ENCODE results near the gene ELP6. TPM values are rescaled to one million over a fixed set of nuclear protein-coding genes. Genes with fewer than 3 reads are reported as not detected.
"Not testable (repeated sequence)": the region's sequence is repeated elsewhere in the genome, so short reads cannot be mapped to it uniquely, and the experiment has no call there.

ELP6 gene
- polyA plus RNA-seq, 2 of the 4 experiments (the other 2 are of a cell fraction) = 39.4 to 42.0 TPM

DNA sequence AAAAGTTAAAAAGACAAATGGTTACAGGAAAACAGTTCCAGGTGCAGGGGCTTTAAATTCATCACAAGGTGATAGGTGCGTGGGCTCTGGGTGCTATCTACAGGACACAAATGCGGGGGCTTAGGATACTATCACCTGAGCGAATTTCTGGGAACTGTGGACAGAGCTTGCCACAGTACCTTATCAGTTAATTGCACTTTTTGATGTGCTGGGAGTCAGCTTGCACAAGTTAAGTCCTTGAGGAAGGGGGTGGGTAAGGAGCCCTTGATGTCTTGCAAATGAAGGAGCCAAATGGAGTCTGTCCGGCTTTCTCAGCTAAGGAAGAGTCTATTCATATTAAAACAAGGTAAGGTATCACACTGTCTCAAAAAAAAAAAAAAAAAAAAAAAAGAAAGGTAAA lies 31.7 kb downstream of the ELP6 start:
- H3K4me3 ChIP-seq; H3K4me1 ChIP-seq; H3K4me2 ChIP-seq; H3K27ac ChIP-seq; H3K9me3 ChIP-seq; CTCF ChIA-PET; ATAC-seq; DNase-seq (ENCODE audit: low read depth in 1 of 2, low spot score in 1 of 2); FAIRE-seq; POLR2A ChIA-PET: not testable (repeated sequence)
- WGBS (ENCODE audit: missing lambda C conversion rate) = 73% methylated on average over 4 of the region's 4 CpGs

DNA sequence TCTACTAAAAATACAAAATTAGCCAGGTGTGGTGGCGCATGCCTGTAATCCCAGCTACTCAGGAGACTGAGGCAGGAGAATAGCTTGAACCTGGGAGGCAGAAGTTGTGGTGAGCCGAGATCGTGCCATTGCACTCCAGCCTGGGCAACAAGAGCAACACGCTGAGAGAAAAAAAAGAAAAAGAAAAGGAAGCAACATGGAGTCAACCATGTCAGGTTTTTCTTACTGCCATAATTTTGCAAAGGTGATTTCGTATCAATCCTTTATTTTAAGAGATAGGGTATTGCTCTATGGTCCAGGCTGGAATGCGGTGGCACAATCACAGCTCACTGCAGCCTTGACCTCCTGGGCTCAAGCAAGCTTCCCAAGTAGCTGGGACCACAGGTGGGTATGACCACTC lies 33.2 kb downstream of the ELP6 start:
- H3K9me3 ChIP-seq; DNase-seq (ENCODE audit: low read depth in 1 of 2, low spot score in 1 of 2); H3K4me1 ChIP-seq; H3K4me3 ChIP-seq; POLR2A ChIA-PET; H3K4me2 ChIP-seq; FAIRE-seq; ATAC-seq; H3K27ac ChIP-seq: not testable (repeated sequence)
- 93% methylated on average over 6 of the region's 6 CpGs for WGBS (ENCODE audit: missing lambda C conversion rate)
- CTCF ChIA-PET = interaction anchor here (3.2 kb wide), 1 partner anchor 59 kb away, joined by 11 read pairs; no protein-coding TSS in a partner anchor

DNA sequence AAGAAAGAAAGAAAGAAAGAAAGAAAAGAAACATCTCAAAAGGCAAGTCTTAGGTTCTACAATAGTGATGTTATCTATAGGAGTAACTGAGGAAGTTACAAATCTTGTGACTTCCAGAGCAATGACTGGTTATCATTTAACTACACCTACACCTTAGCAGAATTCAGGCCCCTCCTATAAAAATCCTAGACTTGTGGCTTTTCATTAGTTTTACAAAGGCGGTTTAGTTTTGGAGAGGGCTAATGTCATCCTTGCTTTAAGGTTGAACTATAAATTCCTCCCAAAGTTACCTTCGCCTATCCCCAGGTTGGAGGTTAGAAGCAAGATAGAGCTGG lies 33.7 kb downstream of the ELP6 start:
- H3K4me2 ChIP-seq = no peak overlapping the region
- TF ChIP-seq ZNF302 (CRISPR knock-in tag; IDR thresholded peaks at IDR 0.05) (no peak), CBX2 (IDR thresholded peaks at IDR 0.05; ENCODE audit: borderline replicate concordance, low read depth) (no peak), ESRRA (IDR thresholded peaks at IDR 0.05; ENCODE audit: borderline replicate concordance, low read length) (no peak), TP53 (CRISPR knock-in tag; IDR thresholded peaks at IDR 0.05) (no peak), RNF2 (IDR thresholded peaks at IDR 0.05; ENCODE audit: borderline replicate concordance, low read depth) (no peak), SMC3 (IDR thresholded peaks at IDR 0.05) (no peak), CEBPB (IDR thresholded peaks at IDR 0.05) (no peak), HOXB13 (CRISPR knock-in tag; IDR thresholded peaks at IDR 0.05; ENCODE audit: low read depth) (no peak), FOXS1 (CRISPR knock-in tag; IDR thresholded peaks at IDR 0.05) (no peak), HDAC2 (IDR thresholded peaks at IDR 0.05) (no peak), EHMT2 (IDR thresholded peaks at IDR 0.05; ENCODE audit: low read depth) (no peak), HEYL (CRISPR knock-in tag; IDR thresholded peaks at IDR 0.05) (no peak)
- TF ChIP-seq, protein P1, sequence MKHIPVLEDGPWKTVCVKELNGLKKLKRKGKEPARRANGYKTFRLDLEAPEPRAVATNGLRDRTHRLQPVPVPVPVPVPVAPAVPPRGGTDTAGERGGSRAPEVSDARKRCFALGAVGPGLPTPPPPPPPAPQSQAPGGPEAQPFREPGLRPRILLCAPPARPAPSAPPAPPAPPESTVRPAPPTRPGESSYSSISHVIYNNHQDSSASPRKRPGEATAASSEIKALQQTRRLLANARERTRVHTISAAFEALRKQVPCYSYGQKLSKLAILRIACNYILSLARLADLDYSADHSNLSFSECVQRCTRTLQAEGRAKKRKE (CRISPR knock-in tag; IDR thresholded peaks at IDR 0.05; ENCODE audit: low read depth) = no peak
- H3K4me1 ChIP-seq = no peaks in the 10 kb centered on the region
- no peak for DNase-seq (ENCODE audit: low read depth in 1 of 2, low spot score in 1 of 2)
- no peak for ATAC-seq
- FAIRE-seq = no peak
- CTCF ChIA-PET = interaction anchor here (3.2 kb wide), 1 partner anchor 59 kb away, joined by 11 read pairs; no protein-coding TSS in a partner anchor
- no peak overlapping the region for H3K27ac ChIP-seq
- H3K9me3 ChIP-seq = no peaks in the 10 kb centered on the region
- 95% methylated on average over 2 of the region's 2 CpGs for WGBS (ENCODE audit: missing lambda C conversion rate)
- no peak overlapping the region for H3K4me3 ChIP-seq
- POLR2A ChIA-PET = no interaction called here

DNA sequence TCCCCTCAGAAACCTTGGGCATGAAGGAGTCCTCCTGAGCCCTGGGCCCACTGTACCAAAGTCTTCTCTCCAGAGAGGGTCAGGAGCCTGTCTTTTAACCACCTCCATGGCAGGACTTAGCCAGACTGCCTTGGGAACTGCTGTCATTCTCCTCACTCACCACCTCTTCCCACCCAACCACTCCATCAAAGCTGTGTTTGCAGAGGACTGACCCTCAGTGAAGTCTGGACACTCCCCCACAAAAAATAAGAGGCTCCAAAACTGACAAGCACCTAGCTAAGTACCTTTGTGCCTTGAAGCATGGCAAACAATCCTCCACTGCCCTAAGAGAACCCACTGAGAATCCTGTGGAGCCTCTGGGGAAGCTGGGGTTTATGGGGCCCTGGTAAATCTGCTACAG lies 35.5 kb downstream of the ELP6 start:
- FAIRE-seq (no peak), ATAC-seq (no peak), DNase-seq (ENCODE audit: low read depth in 1 of 2, low spot score in 1 of 2) (no peak)
- H3K4me3 ChIP-seq = no peak overlapping the region
- no peak overlapping the region for H3K4me2 ChIP-seq
- H3K9me3 ChIP-seq = no peaks in the 10 kb centered on the region
- H3K4me1 ChIP-seq = no peaks in the 10 kb centered on the region; the same call in 2 of the 3 replicates
- TF ChIP-seq HOXB13 (CRISPR knock-in tag; IDR thresholded peaks at IDR 0.05; ENCODE audit: low read depth) = no peak
- TF ChIP-seq POLR2AphosphoS2 (conservative IDR thresholded peaks at IDR 0.05; ENCODE audit: low read length) = no peak
- no peak for TF ChIP-seq MAFK (IDR thresholded peaks at IDR 0.05; ENCODE audit: partially characterized antibody)
- TF ChIP-seq HOXA7 (CRISPR knock-in tag; IDR thresholded peaks at IDR 0.05) = no peak
- CTCF ChIA-PET = interaction anchor here (0.7 to 3.2 kb wide), 3 partner anchors 9 to 311 kb away, joined by 3 to 11 read pairs (median 3); no protein-coding TSS in a partner anchor
- H3K27ac ChIP-seq = no peak overlapping the region
- POLR2A ChIA-PET = interaction anchor here (0.6 kb wide), 1 partner anchor 97 kb away, joined by 4 read pairs; the partner anchor contains the start of gene PTPN23

DNA sequence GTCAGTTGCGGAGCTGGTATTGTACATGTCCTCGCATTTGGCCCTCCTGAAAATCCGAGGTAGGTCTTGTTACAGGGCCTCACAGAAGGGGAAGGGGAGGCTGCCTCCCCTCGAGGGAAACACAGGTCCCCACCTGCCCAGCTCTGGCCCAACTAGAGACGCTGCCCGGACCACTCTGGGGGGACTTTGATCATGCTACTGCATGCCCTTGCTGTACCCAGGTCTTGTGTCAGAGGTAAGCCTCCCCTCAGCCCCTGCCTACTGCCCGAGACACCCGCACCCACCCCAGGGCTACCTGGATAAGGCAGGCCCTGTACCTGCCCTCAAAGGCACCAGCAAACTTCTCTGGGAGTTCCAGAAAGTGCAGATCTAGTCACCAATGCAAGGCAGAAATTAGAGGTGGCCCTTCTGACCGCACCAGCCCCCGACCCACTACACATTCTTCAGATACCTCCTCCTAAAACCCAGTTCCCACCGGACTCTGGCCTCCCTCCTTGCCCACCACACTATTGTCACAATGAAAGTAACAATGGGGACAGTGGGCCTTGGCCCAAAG lies 36.8 kb downstream of the ELP6 start:
- Histone ChIP-seq H3K27ac (no peak overlapping the region; a peak in 1 of 6 replicates), H3K4me1 (no peaks in the 10 kb centered on the region; the same call in 2 of the 3 replicates), H3K4me2 (peak overlapping the region; percentile 77), H3K4me3 (no peak overlapping the region), H3K9me3 (no peaks in the 10 kb centered on the region)
- DNase-seq (ENCODE audit: low read depth in 1 of 2, low spot score in 1 of 2) (no peak), FAIRE-seq (no peak), ATAC-seq (no peak)
- TF ChIP-seq CBX2 (IDR thresholded peaks at IDR 0.05; ENCODE audit: borderline replicate concordance, low read depth) (no peak), RCOR1 (IDR thresholded peaks at IDR 0.05; ENCODE audit: low read depth, low read length) (no peak), HOXB13 (CRISPR knock-in tag; IDR thresholded peaks at IDR 0.05; ENCODE audit: low read depth) (no peak), FOSL2 (IDR thresholded peaks at IDR 0.05) (no peak), FOSL2 (CRISPR knock-in tag; IDR thresholded peaks at IDR 0.05) (no peak), TFCP2L1 (CRISPR knock-in tag; IDR thresholded peaks at IDR 0.05) (no peak), JUN (IDR thresholded peaks at IDR 0.05) (no peak), JUNB (IDR thresholded peaks at IDR 0.05) (no peak), ELK1 (IDR thresholded peaks at IDR 0.05; ENCODE audit: low read depth, low read length) (no peak), FOSB (CRISPR knock-in tag; IDR thresholded peaks at IDR 0.05) (no peak), FOXS1 (CRISPR knock-in tag; IDR thresholded peaks at IDR 0.05) (no peak), ESRRA (IDR thresholded peaks at IDR 0.05; ENCODE audit: borderline replicate concordance, low read length) (no peak), NFE2L2 (conservative IDR thresholded peaks at IDR 0.05; ENCODE audit: low read length) (no peak), HDAC2 (IDR thresholded peaks at IDR 0.05) (no peak), ZSCAN20 (CRISPR knock-in tag; IDR thresholded peaks at IDR 0.05) (no peak), ZC3H11A (IDR thresholded peaks at IDR 0.05) (no peak), MAFK (IDR thresholded peaks at IDR 0.05; ENCODE audit: partially characterized antibody) (no peak)
- ChIA-PET CTCF (interaction anchor here (0.6 to 2.5 kb wide), 13 partner anchors 10 to 362 kb away, joined by 3 to 34 read pairs (median 3); no protein-coding TSS in a partner anchor), POLR2A (no interaction called here)
- 82% methylated on average over 10 of the region's 11 CpGs for WGBS (ENCODE audit: missing lambda C conversion rate)

Measured in A549 (cell line).